Measurements from ENCODE around the gene GNB1L. TPM values are rescaled to one million over a fixed set of nuclear protein-coding genes. Genes with fewer than 3 reads are reported as not detected.

GNB1L gene
- total and polyA plus RNA-seq, 7 experiments from 2014 or later: 4.2 to 20.8 (median 10.6) TPM

GRCh38 chr22:19820880-19821522 is 33.7 kb downstream of the GNB1L start:
- no peak overlapping the region for H3K4me3 ChIP-seq (ENCODE audit: low read length)
- peaks cover 0 to 14% (median 5%) of the 10 kb centered on the region in 7 donors for H3K4me1 Mint-ChIP-seq
- no peaks in the 10 kb centered on the region for H3K4me1 ChIP-seq (ENCODE audit: control insufficient read depth in 2 of 2, insufficient read depth in 2 of 2, low read length in 2 of 2)
- no peaks in the 10 kb centered on the region for H3K9me3 ChIP-seq (ENCODE audit: control insufficient read depth in 2 of 3, low read length in 3 of 3)
- peaks cover 0 to 11% (median 4%) of the 10 kb centered on the region in 5 donors for H3K36me3 Mint-ChIP-seq
- no peak for ATAC-seq
- no peaks in the 10 kb centered on the region for H3K9me3 Mint-ChIP-seq
- H3K36me3 ChIP-seq (ENCODE audit: control insufficient read depth in 2 of 3, insufficient read depth in 3 of 3, low read length in 3 of 3): peaks cover 0 to 23% (median 0%) of the 10 kb centered on the region in 3 experiments
- no peak overlapping the region for H3K4me3 Mint-ChIP-seq
- ChIA-PET CTCF (no interaction called here), POLR2A (no interaction called here)
- intact Hi-C loops (cut with micrococcal nuclease): loop anchor here in 1 of 2 donors (1.0 kb wide), 1 partner anchor 89 kb away; no protein-coding TSS in a partner anchor
- no peaks in the 10 kb centered on the region for H3K27me3 ChIP-seq (ENCODE audit: control insufficient read depth in 2 of 2, insufficient read depth in 2 of 2, low read length in 2 of 2)
- H3K27me3 Mint-ChIP-seq: no peaks in the 10 kb centered on the region
- peak in 2 of 9 donors; percentile 4 to 15 for DNase-seq
- no peak overlapping the region for H3K27ac Mint-ChIP-seq
- no peak overlapping the region for H3K27ac ChIP-seq (ENCODE audit: low read depth, low read length)

DNA sequence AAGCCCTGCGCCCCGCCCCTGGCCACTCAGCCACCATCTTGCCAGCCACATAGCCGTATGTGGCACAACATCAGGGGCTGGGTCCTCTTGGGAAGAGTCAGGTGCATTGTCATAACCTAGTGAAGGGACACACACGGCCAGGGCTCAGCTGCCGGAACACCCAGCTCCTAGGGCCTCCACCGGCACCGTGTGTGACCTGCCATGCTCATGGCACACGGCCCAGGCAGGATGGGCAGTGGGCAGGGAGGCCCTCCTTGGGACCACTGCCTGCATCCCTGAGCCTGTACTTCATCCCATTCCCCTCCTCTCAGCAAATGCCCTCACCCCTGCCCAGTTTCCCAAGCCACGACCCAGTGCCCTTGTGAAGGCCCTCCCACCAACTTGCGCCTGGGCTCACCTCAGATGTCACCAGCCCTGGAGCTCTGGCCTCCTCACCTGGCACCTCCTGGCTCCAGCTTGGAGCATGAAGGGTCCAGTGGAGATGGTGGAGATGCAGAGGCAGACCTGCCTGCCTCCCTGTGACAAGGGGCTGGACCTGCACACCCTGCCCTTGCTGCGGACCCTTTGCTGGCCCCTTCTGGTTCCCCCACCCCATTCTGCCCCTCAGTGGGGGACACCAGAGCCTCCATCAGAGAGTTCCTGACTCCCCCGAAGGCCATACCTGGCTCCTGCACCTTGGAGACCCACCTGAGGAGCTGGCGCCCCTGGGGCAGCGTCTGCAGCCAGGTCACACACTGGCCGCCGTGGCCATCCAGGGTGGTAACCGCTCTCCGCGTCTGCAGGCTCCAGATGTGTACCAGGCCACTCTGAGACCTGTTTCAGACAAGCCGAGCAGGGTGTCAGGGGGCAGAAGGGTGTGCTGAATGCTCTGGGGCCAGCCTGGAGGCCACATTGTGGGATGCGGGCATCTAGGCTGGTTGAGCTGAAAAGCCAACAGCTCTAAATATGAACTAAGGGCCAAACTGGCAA is 34.5 kb downstream of the GNB1L start:
- Mint-ChIP-seq H3K36me3 (peaks cover 0 to 12% (median 4%) of the 10 kb centered on the region in 5 donors), H3K9me3 (no peaks in the 10 kb centered on the region), H3K27me3 (no peaks in the 10 kb centered on the region), H3K27ac (no peak overlapping the region), H3K4me3 (no peak overlapping the region), H3K4me1 (peaks cover 0 to 17% (median 5%) of the 10 kb centered on the region in 7 donors)
- CTCF ChIA-PET: no interaction called here
- Histone ChIP-seq H3K9me3 (ENCODE audit: control insufficient read depth in 2 of 3, low read length in 3 of 3) (no peaks in the 10 kb centered on the region), H3K4me3 (ENCODE audit: low read length) (no peak overlapping the region), H3K36me3 (ENCODE audit: control insufficient read depth in 2 of 3, insufficient read depth in 3 of 3, low read length in 3 of 3) (peaks cover 0 to 23% (median 0%) of the 10 kb centered on the region in 3 experiments), H3K27ac (ENCODE audit: low read depth, low read length) (no peak overlapping the region), H3K27me3 (ENCODE audit: control insufficient read depth in 2 of 2, insufficient read depth in 2 of 2, low read length in 2 of 2) (no peaks in the 10 kb centered on the region), H3K4me1 (ENCODE audit: control insufficient read depth in 2 of 2, insufficient read depth in 2 of 2, low read length in 2 of 2) (no peaks in the 10 kb centered on the region)
- ATAC-seq: no peak
- DNase-seq: no peak
- intact Hi-C loops (cut with micrococcal nuclease): loop anchor here in 1 of 2 donors (1.0 kb wide), 1 partner anchor 90 kb away; no protein-coding TSS in a partner anchor
- POLR2A ChIA-PET: no interaction called here

DNA sequence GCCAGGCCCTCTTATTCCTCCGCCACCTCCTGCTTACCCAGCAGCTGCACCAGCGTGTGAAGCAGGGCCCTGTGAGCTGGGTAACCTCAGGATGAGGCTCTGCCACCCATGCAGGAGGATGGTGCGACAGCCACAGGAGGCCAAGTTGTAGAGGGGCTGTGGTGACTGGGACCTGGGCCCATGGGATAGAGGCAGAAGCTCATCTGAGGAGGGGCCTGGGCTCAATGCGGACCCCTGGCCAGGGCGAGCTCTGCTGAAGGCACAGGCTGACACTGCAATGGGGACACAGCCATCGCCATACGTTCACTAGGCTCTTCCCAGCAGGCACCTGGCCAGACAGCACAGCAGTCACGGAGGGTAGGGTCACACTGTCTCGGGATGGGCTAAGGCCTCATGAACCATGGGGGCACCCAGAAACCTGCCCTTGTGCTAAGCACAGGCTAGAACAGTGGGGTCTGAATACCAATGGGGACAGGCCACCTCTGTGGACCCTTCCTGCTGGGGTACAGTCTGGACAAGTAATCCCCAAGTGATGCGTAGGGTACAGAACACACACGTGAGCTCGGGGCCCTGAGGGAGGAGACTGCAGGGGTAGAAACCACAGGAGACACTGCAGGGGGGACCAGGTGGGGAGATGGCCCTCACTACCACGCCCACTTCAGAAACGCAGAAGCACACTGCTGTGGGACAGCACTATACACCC is 35.3 kb downstream of the GNB1L start:
- Mint-ChIP-seq H3K27ac (no peak overlapping the region), H3K36me3 (peaks cover 0 to 14% (median 4%) of the 10 kb centered on the region in 5 donors), H3K4me3 (no peak overlapping the region), H3K4me1 (peaks cover 0 to 17% (median 5%) of the 10 kb centered on the region in 7 donors), H3K27me3 (no peaks in the 10 kb centered on the region), H3K9me3 (no peaks in the 10 kb centered on the region)
- CTCF ChIA-PET: no interaction called here
- ATAC-seq (no peak), DNase-seq (no peak)
- no peaks in the 10 kb centered on the region for H3K9me3 ChIP-seq (ENCODE audit: control insufficient read depth in 2 of 3, low read length in 3 of 3)
- intact Hi-C loops (cut with micrococcal nuclease): no loop called here
- POLR2A ChIA-PET: no interaction called here
- no peak overlapping the region for H3K27ac ChIP-seq (ENCODE audit: low read depth, low read length)
- no peaks in the 10 kb centered on the region for H3K4me1 ChIP-seq (ENCODE audit: control insufficient read depth in 2 of 2, insufficient read depth in 2 of 2, low read length in 2 of 2)
- no peak overlapping the region for H3K4me3 ChIP-seq (ENCODE audit: low read length)
- H3K27me3 ChIP-seq (ENCODE audit: control insufficient read depth in 2 of 2, insufficient read depth in 2 of 2, low read length in 2 of 2): no peaks in the 10 kb centered on the region
- peaks cover 0 to 23% (median 0%) of the 10 kb centered on the region in 3 experiments for H3K36me3 ChIP-seq (ENCODE audit: control insufficient read depth in 2 of 3, insufficient read depth in 3 of 3, low read length in 3 of 3)

DNA sequence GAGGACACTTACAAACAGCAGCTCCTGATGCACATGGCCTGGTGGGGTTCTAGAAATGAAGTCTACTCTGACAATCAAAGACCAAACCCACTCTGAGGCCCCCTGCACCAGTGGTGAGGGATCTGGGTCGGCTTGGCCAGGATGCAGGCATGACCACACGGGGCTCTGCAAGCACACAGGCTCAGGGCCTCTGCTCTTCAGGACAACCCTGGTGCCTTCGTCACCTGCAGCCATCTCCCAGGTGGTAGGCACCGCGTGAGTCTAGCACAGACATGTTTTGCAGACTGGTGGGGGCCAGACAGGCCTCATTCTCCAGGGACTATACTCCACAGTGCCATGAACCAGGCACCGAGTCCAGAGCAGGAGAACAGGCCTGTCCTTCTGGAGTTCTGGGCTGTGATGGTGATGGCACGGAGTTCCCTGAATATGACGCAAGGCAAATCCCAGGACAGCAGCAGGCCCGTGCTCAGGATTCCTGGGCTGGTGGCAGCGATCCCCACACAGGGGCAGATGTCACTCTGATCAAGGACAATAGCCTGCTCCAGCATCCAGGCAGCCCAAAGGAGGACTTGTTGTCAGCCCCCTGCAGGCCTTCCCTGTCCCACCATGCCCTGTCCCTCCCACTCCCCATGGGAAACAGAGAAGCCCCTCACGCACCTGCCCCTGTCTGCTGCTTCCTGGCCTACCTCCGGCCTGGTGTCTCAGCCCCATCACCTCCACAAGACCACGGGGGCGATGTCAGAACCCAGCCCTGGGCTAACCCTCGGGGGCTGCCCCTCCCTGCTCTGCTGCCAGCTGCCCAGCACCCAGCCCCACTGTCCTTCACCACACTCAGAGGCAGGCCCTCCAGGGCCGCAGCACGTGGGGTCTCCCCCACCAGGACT is 36.1 kb downstream of the GNB1L start:
- Histone ChIP-seq H3K27me3 (ENCODE audit: control insufficient read depth in 2 of 2, insufficient read depth in 2 of 2, low read length in 2 of 2) (no peaks in the 10 kb centered on the region), H3K4me3 (ENCODE audit: low read length) (no peak overlapping the region), H3K9me3 (ENCODE audit: control insufficient read depth in 2 of 3, low read length in 3 of 3) (no peaks in the 10 kb centered on the region), H3K36me3 (ENCODE audit: control insufficient read depth in 2 of 3, insufficient read depth in 3 of 3, low read length in 3 of 3) (peaks cover 0 to 27% (median 0%) of the 10 kb centered on the region in 3 experiments), H3K27ac (ENCODE audit: low read depth, low read length) (no peak overlapping the region), H3K4me1 (ENCODE audit: control insufficient read depth in 2 of 2, insufficient read depth in 2 of 2, low read length in 2 of 2) (no peaks in the 10 kb centered on the region)
- H3K36me3 Mint-ChIP-seq: peaks cover 0 to 13% (median 4%) of the 10 kb centered on the region in 5 donors
- H3K4me3 Mint-ChIP-seq: no peak overlapping the region
- no peak for ATAC-seq
- H3K4me1 Mint-ChIP-seq: peaks cover 0 to 12% (median 2%) of the 10 kb centered on the region in 7 donors
- ChIA-PET POLR2A (no interaction called here), CTCF (no interaction called here)
- intact Hi-C loops (cut with micrococcal nuclease): no loop called here
- H3K27me3 Mint-ChIP-seq: no peaks in the 10 kb centered on the region
- H3K27ac Mint-ChIP-seq: no peak overlapping the region
- peak in 1 of 9 donors; percentile 17 for DNase-seq
- H3K9me3 Mint-ChIP-seq: no peaks in the 10 kb centered on the region

- ATAC-seq: no peak
- ChIA-PET POLR2A (no interaction called here), CTCF (no interaction called here)
- no peaks in the 10 kb centered on the region for H3K9me3 ChIP-seq (ENCODE audit: control insufficient read depth in 2 of 3, low read length in 3 of 3)
- H3K4me1 Mint-ChIP-seq: peaks cover 0 to 7% (median 0%) of the 10 kb centered on the region in 7 donors
- peaks cover 0 to 42% (median 0%) of the 10 kb centered on the region in 3 experiments for H3K36me3 ChIP-seq (ENCODE audit: control insufficient read depth in 2 of 3, insufficient read depth in 3 of 3, low read length in 3 of 3)
- H3K36me3 Mint-ChIP-seq: peaks cover 0 to 12% (median 11%) of the 10 kb centered on the region in 5 donors
- H3K4me3 ChIP-seq (ENCODE audit: low read length): no peak overlapping the region
- no peak overlapping the region for H3K4me3 Mint-ChIP-seq
- no peak for DNase-seq
- no peaks in the 10 kb centered on the region for H3K4me1 ChIP-seq (ENCODE audit: control insufficient read depth in 2 of 2, insufficient read depth in 2 of 2, low read length in 2 of 2)
- H3K27me3 ChIP-seq (ENCODE audit: control insufficient read depth in 2 of 2, insufficient read depth in 2 of 2, low read length in 2 of 2): no peaks in the 10 kb centered on the region
- no peaks in the 10 kb centered on the region for H3K9me3 Mint-ChIP-seq
- no peaks in the 10 kb centered on the region for H3K27me3 Mint-ChIP-seq
- intact Hi-C loops (cut with micrococcal nuclease): no loop called here
- H3K27ac Mint-ChIP-seq: peak overlapping the region in 2 of 9 donors; percentile 33 to 62
- no peak overlapping the region for H3K27ac ChIP-seq (ENCODE audit: low read depth, low read length)
Observed at GRCh38 chr22:19816372-19817119, 38.1 kb downstream of the GNB1L start.
